ENCODE data around the gene CHRM5. TPM values are rescaled to one million over a fixed set of nuclear protein-coding genes. Genes with fewer than 3 reads are reported as not detected.

CHRM5 gene
- total and polyA plus RNA-seq, 9 of the 15 experiments (the other 6 are each of a cell fraction or from before 2014, with no cell fraction given): not detected

GRCh38 chr15:34101366-34102174 is 133.3 kb downstream of the CHRM5 start, which contains the start of the genes EMC7 and PGBD4 (continued):
- TF ChIP-seq MGA (IDR thresholded peaks at IDR 0.05): peak; percentile 89
- TF ChIP-seq SREBF2 (CRISPR knock-in tag; IDR thresholded peaks at IDR 0.05): no peak
- TF ChIP-seq ZNF282 (CRISPR knock-in tag; IDR thresholded peaks at IDR 0.05): no peak
- TF ChIP-seq ATF6 (CRISPR knock-in tag; IDR thresholded peaks at IDR 0.05): no peak
- peak in 1 of 2 experiments; percentile 23; a peak in 1 of 4 replicates for TF ChIP-seq MAZ (CRISPR knock-in tag; conservative IDR thresholded peaks at IDR 0.05 in 1 of 2, IDR thresholded peaks at IDR 0.05 in 1 of 2)
- TF ChIP-seq ETS1 (conservative IDR thresholded peaks at IDR 0.05; ENCODE audit: control insufficient read depth, low read depth, low read length): peak; percentile 88; the same call in 1 of the 2 replicates
- no peak for TF ChIP-seq MECOM (CRISPR knock-in tag; IDR thresholded peaks at IDR 0.05)
- no peak for TF ChIP-seq SAFB2 (IDR thresholded peaks at IDR 0.05; ENCODE audit: borderline replicate concordance, low read depth, low read length, severe bottlenecking)
- no peak for TF ChIP-seq ZNF699 (CRISPR knock-in tag; IDR thresholded peaks at IDR 0.05; ENCODE audit: insufficient replicate concordance)
- no peak for TF ChIP-seq FOXJ2 (tag; IDR thresholded peaks at IDR 0.05)
- no peak for TF ChIP-seq GABPB2 (CRISPR knock-in tag; conservative IDR thresholded peaks at IDR 0.05)
- TF ChIP-seq HIVEP1 (CRISPR knock-in tag; IDR thresholded peaks at IDR 0.05): no peak

Measured in K562 (cell line).